HG03064 (cell line): ENCODE measurements around the gene MFNG.
"Not testable (repeated sequence)": the region's sequence is repeated elsewhere in the genome, so short reads cannot be mapped to it uniquely, and the experiment has no call there.

Experiments
- ATAC-seq: cut with Tn5 transposase; IDR thresholded peaks from one replicate; pipeline ENCODE4 v1.9.1; 2021; ENCODE audit warnings: low read depth; ENCODE audit not compliant: unreplicated experiment

MFNG gene, protein sequence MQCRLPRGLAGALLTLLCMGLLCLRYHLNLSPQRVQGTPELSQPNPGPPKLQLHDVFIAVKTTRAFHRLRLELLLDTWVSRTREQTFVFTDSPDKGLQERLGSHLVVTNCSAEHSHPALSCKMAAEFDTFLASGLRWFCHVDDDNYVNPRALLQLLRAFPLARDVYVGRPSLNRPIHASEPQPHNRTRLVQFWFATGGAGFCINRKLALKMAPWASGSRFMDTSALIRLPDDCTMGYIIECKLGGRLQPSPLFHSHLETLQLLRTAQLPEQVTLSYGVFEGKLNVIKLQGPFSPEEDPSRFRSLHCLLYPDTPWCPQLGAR

DNA sequence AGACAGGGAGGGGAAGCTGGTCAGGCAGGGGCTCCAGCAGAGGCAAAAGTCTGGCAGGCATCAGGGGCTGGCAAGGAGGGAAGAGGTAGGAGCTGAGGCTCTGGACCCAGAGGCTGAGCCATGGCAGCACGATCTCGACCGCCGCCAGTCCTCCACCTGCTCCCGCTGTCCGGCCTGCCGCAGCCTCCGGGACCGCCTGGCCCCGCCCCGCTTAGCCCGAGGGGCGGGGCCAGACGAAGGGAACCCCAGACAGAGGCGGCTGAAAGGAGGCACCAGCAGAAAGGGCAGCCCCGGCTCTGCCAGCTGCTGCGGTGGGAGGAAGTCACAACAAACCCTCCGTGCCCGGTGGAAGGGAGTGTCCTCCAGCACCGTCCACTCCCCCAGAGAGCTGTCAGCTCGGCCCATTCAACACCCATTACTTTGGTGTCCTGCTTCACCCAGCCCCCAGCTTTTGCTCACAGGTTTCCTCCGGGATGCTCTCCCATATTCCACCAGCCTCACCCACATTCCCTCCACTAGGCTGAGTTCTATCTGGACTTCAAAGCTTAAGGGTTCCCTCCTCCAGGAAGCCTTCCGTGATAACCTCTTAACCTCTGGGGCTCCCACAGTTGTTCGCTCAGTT lies at the start of gene MFNG:
Gene MFNG (minus strand): TSS at position 161 of the 622 bp plus-strand sequence. CDS start 207 bp downstream, outside the sequence.
- peak; percentile 51 for ATAC-seq

DNA sequence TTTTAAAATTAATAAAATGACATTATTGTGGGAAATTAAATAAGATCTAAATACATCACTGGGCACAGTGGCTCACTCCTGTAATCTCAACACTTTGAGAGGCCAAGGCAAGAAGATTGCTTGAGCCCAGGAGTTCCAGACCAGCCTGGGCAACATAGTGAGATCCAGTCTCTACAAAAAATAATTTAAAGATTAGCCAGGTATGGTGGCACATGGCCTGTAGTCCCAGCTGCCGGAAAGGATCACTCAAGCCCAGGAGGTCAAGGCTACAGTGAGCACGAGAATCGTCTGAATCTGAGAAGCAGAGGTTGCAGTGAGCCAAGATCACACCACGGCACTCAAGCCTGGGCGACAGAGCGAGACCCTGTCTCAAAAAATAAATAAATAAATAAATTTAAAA lies 49.0 kb upstream of the MFNG start:
- ATAC-seq, result no peak

DNA sequence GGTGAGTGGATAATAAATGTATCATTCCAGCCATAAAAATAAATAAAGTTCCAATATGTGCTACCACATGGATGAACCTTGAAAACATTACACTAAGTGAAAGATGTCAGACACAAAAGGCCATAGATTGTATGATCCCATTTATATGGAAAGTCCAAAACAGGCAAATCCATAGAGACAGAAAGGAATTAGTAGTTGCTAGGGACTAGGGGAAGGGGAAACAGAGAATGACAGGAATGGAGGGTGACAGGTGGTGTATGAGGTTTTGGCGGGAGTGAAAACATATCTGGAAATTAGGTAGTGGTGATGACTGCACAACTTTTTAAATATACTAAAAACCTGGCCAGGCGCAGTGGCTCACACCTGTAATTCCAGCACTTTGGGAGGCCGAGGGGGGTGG lies 48.3 kb upstream of the MFNG start:
- no peak for ATAC-seq

DNA sequence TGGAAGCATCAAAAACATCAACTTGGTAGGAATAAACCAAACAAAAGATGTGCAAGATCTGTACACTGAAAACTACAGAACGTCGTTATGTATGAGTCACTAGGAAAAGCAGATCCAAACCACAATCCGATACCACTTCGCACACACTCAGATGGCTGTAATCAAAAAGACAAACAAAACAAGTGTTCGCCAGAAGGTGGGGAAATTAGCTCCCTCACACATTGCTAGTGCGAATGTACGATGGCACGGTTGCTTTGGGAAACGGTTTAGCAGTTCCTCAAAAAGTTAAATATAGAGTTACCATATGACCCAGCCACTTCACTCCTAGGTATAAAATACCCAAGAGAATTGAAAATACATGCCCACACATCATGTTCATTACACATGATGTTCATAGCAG lies 47.8 kb upstream of the MFNG start:
- no peak for ATAC-seq

DNA sequence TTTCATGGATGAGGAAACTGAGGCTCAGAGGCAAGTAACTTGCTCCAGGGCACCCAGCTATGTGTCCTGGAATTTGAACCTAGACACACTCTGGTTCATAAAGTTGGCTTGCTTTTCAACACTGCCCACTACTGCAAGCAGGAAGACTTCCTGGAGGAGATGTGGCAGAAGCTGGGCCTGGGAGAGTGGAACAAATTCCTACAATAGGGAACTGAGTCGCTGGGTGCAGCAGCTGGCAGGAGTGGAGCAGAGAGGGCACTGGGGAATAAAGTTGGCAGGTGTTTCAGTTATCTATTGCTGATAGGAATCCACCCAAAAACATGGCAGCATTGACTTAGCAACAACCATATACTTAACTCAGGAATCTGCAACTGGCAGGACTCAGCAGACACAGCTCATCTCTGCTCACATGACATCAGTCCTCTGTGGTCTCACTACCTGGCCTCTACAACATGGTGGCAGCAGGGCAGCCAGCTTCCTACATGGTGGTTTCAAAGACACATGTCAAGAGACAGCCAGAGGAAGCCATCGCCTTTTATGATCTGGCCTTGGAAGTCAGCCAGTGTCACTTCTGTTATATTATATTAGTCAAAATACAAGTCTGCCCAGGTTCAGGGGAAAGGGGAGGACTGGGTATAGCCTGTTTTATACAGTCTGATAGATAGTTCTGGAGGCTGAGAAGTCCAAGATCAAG lies 43.6 kb upstream of the MFNG start:
- ATAC-seq, result no peak

DNA sequence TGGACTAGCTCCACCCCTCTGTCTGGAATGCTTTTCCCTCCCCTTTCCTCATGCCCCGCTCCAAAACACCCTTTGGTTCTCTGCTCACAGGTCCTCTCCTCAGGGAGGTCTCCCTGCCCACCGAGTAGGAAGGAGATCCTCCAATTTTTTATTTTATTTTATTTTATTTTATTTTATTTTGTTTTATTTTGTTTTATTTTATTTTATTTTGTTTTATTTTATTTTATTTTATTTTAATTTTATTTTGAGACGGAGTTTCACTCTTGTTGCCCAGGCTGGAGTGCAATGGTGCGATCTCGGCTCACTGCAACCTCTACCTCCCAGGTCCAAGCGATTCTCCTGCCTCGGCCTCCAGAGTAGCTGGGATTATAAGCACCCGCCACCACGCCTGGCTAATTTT lies 41.8 kb upstream of the MFNG start:
- not testable (repeated sequence) for ATAC-seq

DNA sequence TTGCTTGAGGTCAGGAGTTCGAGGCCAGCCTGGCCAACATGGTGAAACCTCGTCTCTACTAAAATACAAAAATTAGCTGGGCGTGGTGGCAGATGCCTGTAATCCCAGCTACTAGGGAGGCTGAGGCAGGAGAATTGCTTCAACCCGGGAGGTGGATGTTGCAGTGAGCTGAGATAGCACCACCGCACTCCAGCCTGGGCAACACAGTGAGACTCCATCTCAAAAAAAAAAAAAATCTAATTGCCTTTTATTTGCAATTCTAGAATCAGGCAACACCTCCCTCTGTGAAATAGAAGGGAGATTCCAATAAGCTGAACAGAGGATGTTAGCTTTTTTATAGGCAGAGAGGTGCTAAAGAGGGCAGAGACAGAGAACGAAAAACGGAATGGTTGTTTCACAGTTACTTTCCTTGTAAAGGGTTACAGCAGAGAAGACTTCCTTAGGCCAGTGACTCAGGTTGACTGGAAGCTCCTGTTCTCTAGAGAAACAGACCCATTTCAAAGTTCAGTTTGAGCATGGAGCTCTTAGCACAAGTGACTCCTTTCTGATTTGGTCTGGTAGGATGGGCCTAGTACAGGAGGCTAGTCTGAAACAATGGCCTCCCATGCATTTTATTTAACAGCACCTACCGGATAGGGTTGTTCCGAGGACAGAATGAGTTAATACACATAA lies 41.0 kb upstream of the MFNG start:
- ATAC-seq, result not testable (repeated sequence)

DNA sequence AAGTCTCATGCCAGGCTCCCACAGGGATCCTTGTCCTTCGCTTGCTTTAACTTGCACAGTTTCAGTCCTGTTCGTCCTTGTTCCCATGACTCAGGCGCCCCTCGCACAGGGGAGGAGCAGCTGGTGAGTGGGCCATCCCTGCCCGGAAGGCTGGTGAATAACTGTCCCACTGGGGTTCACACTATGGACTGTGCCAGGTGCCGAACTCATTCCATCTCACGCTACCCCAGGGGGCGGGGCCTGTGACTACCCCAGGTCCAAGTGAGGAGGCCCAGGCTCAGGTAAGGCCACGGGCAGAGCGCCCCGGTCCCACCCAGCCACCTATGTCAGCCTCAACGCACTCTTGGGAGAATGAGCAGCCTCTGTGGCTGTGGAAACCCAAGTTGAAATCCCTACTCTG lies 40.2 kb upstream of the MFNG start:
- ATAC-seq, result no peak

DNA sequence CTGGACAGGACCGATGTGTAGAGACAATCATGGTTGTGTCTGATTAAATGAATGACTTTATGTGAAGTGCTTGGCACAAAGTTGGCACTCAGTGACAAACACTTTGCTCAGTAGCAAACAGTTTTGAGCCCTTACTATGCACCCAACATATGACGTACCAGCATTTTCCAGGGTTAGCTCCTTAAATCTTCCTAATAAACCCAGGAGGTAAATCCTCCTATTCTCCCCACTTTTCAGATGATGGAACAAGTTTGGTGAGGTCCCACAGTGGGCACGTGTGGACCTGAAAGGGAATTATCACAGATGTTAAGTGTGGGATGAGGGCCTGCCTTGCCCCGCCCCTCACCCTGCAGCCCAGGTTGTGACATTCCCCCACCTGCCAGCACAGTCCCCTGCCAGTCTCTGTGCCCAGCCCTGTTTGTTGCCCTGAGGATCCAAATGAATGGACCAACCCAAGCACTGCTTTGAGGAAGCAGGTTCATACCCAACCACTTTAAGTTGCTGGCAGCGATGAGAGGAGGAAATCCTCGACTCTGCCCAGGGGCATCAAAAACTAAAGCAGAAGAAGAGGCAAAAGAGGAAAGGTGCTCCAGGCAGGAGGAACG lies 39.7 kb upstream of the MFNG start:
- no peak for ATAC-seq

DNA sequence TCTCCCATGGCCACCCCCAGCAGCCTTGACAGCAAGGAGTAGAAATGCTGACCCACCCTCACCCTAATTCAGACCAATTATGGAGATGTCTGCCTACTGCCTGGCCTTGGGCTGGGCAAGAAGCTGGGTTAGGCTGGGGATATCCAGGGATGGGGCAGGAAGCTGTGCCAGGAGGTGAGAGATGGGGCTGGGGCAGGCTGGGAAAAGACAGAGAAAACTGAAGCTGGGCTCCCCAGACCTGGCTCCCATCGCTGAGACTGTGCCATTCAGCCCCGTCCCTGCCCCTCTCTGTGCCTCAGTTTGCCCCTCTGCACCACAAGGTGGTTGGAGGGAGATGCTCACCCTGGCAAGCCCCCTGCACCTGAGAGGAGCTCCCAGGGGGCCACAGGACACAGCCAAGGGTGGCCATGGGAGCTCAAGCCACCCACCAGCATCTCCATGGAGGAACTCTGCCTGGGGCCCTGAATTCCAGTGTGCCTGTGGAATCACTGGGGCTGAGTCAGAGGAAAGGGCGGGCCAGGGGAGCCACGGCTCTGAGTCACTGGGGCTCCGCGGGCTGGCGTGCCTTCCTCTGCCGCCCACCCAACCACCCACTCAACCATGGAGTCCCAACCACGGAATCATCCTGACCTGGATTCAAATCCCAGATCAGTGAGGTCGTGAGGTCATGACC lies 39.0 kb upstream of the MFNG start:
- ATAC-seq, result no peak

DNA sequence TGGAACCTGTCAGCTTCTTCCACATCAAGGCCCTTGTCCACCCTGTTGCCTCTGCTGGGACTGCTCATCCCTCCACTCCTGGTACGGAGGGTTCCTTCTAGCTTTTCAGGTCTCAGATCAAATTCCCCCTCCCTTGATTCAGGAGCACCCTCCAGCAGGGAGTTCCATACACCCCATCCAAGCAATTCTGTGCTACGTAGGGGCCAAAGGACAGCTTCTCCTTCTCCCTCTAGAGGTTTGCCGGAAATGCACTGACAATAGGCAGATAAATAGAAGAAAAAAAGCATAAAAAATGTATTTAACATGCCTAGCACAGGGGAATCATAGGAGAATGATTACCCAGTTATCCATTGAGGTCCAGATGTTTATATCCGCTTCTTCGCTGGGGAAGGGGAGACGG lies 36.3 kb upstream of the MFNG start:
- ATAC-seq, result no peak

DNA sequence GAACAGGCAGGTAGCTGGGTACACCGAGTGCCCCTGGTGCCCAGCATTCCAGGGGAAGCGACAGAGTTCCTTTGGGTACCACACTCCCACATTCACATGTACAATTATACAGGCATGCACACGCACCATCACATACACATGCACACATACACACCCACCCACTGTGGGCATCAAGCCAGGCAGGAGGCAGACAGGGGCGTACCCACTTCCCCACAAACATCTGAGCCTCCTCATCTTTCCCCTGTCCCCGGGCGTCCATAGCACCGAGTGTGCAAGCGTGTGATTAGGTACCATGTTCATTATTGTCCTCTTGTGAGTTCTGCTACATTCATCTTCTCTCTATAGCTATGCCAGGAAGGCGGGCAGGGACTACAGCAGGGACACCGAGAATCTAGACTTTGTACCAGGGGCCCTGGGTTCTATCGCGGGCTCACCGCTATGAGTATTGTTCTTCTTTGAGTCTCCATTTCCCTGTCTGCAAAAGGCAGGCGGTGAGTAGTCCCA lies 35.1 kb upstream of the MFNG start:
- ATAC-seq, result no peak

DNA sequence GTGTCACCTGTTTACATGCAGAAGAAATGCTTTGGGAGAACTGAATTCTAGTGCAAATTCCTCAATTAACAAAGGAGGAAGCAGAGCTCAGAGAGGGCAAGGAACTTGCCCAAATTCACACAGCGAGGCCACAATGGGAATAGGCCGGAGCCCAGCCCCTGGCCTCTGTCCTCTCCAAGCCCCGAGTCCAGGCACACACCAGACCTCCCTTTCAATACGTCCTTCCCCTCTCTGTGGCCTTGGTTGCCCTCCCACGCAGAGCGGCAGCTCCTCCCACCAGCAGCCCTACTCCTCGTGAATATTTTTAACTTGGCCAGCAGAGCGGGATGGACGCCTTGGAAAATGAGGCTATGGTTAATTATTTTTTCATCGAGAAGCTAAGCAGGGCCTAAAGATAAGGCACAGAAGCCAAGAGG lies 34.6 kb upstream of the MFNG start:
- ATAC-seq, result no peak

DNA sequence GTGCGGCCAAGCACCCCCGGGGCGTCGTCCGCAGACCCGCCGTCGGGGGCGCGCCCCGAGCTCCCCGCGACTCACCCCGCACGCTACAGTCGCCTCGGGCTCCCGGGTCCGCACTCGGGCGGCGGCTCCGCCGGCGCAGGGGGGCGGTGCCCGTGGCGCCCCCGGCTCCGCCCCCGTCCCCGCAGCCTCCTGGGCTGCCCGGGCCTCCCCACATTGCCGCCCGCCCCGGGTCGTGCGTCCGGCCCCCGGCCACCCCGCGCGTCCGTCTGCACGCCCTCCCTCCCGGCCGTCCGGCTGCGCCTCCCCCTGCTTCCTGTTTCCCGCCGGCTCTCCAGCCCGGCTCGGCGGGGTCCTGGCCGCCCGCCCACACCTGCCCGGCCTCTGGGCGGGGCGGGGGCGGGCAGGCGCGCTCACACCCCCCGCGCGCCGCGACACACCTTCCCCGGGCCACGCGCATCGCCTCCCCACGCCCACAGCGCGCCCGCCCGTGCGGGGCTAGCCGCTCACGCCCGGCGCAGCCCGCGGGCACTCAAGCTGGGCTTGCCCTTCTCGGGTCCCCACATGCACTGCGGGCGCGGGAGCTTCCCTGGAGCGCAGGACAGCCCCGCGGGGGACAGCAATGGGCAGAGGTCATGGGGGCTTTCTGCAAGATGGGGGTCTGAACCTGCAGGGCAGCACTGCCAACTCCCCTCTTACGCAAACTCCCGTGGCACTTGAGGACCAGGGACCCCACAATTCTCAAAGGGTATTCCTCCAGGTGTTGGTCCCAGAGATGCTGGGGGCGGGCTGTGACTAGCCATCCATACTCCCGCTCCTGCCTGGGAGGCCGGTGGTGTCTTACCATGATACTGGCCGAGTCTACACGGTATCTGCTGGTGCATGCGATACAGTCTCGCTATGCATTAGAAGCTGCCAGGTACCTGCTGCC lies 33.3 kb upstream of the MFNG start, which contains the start of gene CARD10:
Gene CARD10 (minus strand): TSS at position 148 of the 928 bp plus-strand sequence. CDS start 215 bp downstream, outside the sequence.
- ATAC-seq, result no peak

DNA sequence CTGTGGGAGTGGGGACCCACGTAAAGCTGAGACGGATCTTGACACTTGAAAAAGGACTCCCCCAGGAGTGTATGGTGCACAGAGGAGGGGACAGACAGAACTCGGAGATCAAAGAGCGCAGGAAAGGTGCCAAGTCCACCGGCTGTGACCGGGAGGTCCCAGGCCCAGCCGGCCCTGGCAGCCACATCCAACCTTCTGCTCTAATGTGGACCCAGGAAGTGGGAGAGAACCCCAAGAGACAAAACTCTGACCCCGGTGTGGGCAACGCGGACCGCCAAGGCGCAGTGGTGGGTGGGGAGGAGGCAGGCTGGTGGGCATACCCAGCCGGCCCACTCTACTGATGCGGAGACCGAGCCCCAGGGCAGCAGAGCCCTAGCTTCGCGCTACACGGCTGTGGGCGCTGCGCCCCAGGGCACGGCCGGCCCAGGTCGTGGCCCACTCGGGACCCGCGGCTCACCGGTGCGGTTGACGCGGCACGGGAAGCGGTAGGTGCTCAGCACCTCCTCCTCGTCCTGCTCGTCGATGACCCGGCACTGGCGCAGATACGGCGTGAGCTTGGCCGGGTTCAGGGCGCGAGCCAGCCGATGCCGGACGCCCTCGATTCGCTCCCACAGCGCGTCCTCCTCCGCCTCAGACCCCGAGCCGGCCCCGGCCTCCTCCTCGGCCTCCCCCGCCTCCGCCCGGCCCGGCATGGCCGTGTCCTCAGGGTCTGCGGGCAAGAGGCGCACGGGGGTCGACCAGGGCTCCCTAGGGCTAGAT lies 32.5 kb upstream of the MFNG start:
- no peak for ATAC-seq

DNA sequence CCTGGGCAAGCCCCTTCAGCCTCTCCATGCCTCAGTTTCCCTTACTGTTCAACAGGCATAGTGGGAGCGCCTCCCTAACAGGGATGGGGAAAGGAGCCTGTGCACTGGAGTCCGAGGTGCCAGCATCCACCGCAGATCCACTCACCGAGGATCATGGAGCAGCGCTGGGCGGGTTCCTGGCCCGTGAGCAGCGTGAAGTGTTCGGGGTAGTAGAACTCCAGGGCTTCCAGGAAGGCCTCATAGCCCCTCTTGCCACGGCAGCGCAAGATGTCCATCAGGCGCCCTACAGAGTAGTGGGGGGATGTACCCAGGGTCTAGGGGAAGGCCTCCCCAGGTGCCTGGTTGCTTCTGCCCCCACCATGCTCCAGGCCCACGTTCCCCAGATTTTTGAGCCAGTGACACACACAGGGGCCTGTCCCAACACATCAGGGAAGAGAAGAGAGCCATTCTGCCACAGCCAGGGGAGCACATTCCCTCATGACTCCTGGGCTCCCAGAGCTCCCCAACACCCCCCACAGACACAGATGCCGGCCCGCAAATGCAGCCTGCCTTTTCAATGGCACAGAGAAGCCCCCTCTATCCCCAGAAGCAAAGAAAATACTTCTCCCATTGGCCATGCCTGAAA lies 31.8 kb upstream of the MFNG start:
- no peak for ATAC-seq

DNA sequence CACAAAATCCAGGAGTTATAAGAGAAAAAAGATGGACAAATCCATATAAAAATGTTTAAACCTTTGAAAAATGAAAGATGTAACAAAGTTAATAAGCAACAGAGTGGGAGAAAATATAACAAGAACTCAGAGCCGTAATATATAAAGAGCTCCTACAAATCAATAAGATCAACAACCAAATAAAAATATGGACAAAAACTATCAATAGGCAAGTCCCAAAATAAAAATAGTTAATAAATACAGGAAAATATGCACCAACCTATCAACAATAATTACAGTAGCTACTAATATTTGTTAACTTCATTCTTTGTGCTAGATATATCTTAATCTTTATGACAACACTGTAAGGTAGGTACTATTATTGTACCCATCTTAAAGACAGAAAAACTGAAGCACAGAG lies 30.3 kb upstream of the MFNG start:
- no peak for ATAC-seq

DNA sequence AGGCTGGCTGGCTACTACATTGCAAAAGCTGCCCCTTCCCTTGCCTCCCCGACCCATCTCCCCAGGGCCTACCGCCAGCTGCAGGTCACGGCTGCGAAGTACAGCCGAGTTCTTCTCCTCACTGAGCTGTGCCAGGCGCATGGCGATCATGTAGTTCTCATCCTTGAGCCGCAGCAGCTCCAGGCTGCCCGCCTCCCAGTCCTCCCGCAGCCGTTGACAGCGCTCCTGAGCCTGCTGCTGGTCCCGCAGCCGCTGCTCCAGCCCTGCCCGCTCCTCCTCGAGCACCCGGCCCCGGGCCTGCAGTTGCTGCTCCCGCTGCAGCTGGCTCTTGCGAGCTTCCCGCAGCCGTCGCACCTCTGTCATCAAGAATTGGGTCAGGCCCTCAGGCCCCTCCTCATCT lies 29.7 kb upstream of the MFNG start:
- ATAC-seq, result no peak
